GM18867 (cell line): ENCODE results near the gene FAM200B.
"Not testable (repeated sequence)": the region's sequence is repeated elsewhere in the genome, so short reads cannot be mapped to it uniquely, and the experiment has no call there.

Source experiments
- ATAC-seq: cut with Tn5 transposase; IDR thresholded peaks from one replicate; pipeline ENCODE4 v1.9.1; 2021; ENCODE audit warnings: mild to moderate bottlenecking, moderate library complexity; ENCODE audit not compliant: unreplicated experiment

The FAM200B gene

GRCh38 chr4:15733061-15733460 is 51.4 kb downstream of the FAM200B start:
- ATAC-seq: not testable (repeated sequence)

- ATAC-seq: no peak
These were observed 53.9 kb downstream of the FAM200B start for GRCh38 chr4:15735536-15735935.

GRCh38 chr4:15736514-15737050 is 55.0 kb downstream of the FAM200B start:
- ATAC-seq: no peak

- no peak for ATAC-seq
These were observed 55.6 kb downstream of the FAM200B start for GRCh38 chr4:15737255-15737654.

- ATAC-seq: no peak
These were observed 57.2 kb downstream of the FAM200B start for GRCh38 chr4:15738877-15739276.
